GM20000 (cell line): Measurements from ENCODE around the gene ALDH1L2.

ENCODE experiments used
- DNase-seq: peaks from one replicate; pipeline ENCODE4 v3.0.0; 2012; ENCODE audit warnings: low spot score
- CTCF ChIP-seq: IDR thresholded peaks from 2 replicates; pipeline ENCODE4 v1.5.1; 2012; ENCODE audit warnings: mild to moderate bottlenecking, control low read depth; ENCODE audit errors: extremely low read depth, missing control alignments

The ALDH1L2 gene

GRCh38 chr12:105084251-105085250 lies at the start of gene ALDH1L2:
TSS of gene ALDH1L2 (minus strand) at chr12:105084458. CDS start at chr12:105084436, 22 bp downstream.
- peak; percentile 82 for DNase-seq
- TF ChIP-seq CTCF, result no peak

DNA sequence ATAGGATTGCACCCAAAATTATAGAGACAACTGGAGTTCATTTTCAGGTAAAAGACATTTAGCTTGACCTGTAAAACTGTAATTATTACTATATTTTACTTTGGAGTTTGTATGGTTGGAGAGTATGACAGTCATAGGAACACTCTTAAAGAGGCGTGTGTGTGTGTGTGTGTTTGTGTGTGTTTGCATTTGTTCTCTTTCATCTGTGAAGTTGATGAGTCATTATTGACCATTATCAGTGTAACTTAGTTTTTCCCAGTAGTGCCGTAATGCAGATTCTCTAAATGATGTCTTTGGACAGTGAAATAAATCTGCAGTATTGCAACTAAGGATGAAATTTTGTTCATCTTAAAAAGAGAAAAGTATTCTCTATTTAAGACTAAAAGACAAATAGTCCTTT lies 36.3 kb upstream of the ALDH1L2 start:
- TF ChIP-seq CTCF, result no peak
- no peak for DNase-seq

DNA sequence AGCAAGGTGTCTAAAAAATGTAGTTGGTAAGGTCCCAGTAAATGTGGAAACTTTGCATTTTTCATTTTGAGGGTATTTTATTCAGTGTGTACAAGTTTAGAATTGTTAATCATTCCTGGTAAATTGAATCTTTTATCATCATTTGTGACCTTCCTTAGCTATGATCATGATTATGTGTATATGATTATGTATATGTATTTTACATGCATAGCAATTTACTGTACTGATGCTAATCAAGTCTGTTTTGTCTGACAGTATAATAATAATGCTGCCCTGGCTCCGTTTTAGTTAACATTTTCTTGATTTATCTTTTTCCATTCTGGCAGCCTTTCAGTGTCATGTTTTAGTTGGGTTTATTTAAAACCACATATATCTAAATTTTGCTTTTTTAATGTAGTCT lies 32.7 kb upstream of the ALDH1L2 start:
- no peak for TF ChIP-seq CTCF
- no peak for DNase-seq

GRCh38 chr12:105113094-105113493 lies 28.8 kb upstream of the ALDH1L2 start:
- no peak for DNase-seq
- TF ChIP-seq CTCF, result no peak

GRCh38 chr12:105110851-105111250 lies 26.6 kb upstream of the ALDH1L2 start:
- TF ChIP-seq CTCF, result no peak
- no peak for DNase-seq

- peak; percentile 51 for DNase-seq
- TF ChIP-seq CTCF, result no peak
Observed at GRCh38 chr12:105109465-105110212, 25.4 kb upstream of the ALDH1L2 start.
